ENCODE measurements around the gene NRXN3. TPM values are rescaled to one million over a fixed set of nuclear protein-coding genes. Genes with fewer than 3 reads are reported as not detected.

NRXN3 gene
- total and polyA plus RNA-seq, 2 of the 4 experiments (the other 2 are of a cell fraction) = 4.8 to 25.1 TPM

DNA sequence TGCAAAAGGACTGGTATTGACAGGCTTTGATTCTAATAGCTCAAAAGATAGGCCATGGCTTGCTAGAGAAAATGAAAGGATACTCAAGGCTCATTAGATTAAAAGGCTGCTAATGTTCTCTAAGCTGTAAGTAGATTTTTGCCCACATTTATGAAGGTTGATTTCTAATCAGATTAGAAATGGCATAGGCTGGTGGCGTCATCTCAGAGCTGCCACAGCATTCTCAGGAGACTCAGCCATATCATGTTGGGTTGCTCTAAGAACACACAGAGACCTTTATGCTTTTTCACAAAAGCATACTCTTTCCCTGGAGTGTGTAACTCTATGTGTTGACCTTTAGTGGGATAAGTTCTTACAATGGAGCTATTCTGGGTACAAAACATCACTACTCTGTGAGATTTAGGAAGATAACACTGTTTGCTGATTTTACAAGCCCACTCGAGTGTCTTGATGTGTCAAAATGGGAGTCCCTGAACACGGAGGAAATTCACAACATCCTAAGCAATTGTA is 576.0 kb downstream of the NRXN3 start:
- Histone ChIP-seq H3K9me1 (ENCODE audit: insufficient read depth, low read length) (no peaks in the 10 kb centered on the region), H3K9me3 (ENCODE audit: control insufficient read depth, insufficient read depth, low read length) (no peaks in the 10 kb centered on the region; the same call in 1 of the 2 replicates), H4K5ac (ENCODE audit: low read depth, low read length) (no peak overlapping the region), H3K56ac (ENCODE audit: extremely low read depth, insufficient read depth, low read length) (no peak overlapping the region), H3K27me3 (ENCODE audit: control insufficient read depth, insufficient read depth, low read length) (no peaks in the 10 kb centered on the region), H2BK5ac (ENCODE audit: low read depth, low read length, poor library complexity, severe bottlenecking) (no peak overlapping the region), H3K79me1 (ENCODE audit: low read depth in 1 of 2, low read length in 2 of 2) (no peaks in the 10 kb centered on the region), H3K36me3 (ENCODE audit: control insufficient read depth, insufficient read depth, low read length) (no peaks in the 10 kb centered on the region), H2AFZ (replicated peaks; ENCODE audit: low read length, poor library complexity) (no peak overlapping the region), H3K18ac (ENCODE audit: low read depth, low read length) (no peak overlapping the region), H3K4ac (ENCODE audit: low read depth, low read length) (no peak overlapping the region), H3K4me3 (ENCODE audit: insufficient read depth, low read depth, low read length) (no peak overlapping the region), H2AK5ac (ENCODE audit: low read depth, low read length) (no peak overlapping the region), H3K27ac (ENCODE audit: insufficient read depth, low read length) (no peak overlapping the region), H4K8ac (ENCODE audit: low read depth in 2 of 2, low read length in 2 of 2) (no peak overlapping the region), H3K4me1 (ENCODE audit: control insufficient read depth, insufficient read depth, low read length) (no peaks in the 10 kb centered on the region), H3K4me2 (ENCODE audit: low read depth, low read length) (no peak overlapping the region), H4K91ac (ENCODE audit: insufficient read depth, low read depth, low read length) (no peak overlapping the region), H3K9ac (ENCODE audit: low read depth, low read length) (no peak overlapping the region), H2AK9ac (replicated peaks; ENCODE audit: low read depth, low read length, poor library complexity) (no peak overlapping the region), H4K20me1 (ENCODE audit: insufficient read depth, low read length) (no peaks in the 10 kb centered on the region), H3K14ac (replicated peaks; ENCODE audit: low read depth, low read length) (no peak overlapping the region), H3K23ac (ENCODE audit: low read depth, low read length) (no peak overlapping the region), H2BK15ac (ENCODE audit: low read depth, low read length) (no peak overlapping the region), H2BK120ac (ENCODE audit: low read depth, low read length) (no peak overlapping the region), H2BK20ac (ENCODE audit: low read depth, low read length) (no peak overlapping the region)
- intact Hi-C loops (cut with micrococcal nuclease) (no loop called here), dilution Hi-C loops (cut with HindIII; ENCODE audit: low sequenced_read_pairs, unreplicated experiment) (no loop called here), in situ Hi-C loops (cut with MboI; ENCODE audit: low sequenced_read_pairs) (no loop called here)
- TF ChIP-seq NFE2L2 (IDR thresholded peaks at IDR 0.05; ENCODE audit: low read depth, low read length) = no peak
- TF ChIP-seq BHLHE40 (IDR thresholded peaks at IDR 0.05; ENCODE audit: low read depth, low read length) = no peak
- TF ChIP-seq FOS (IDR thresholded peaks at IDR 0.05; ENCODE audit: low read depth, low read length) = no peak
- TF ChIP-seq CHD1 (IDR thresholded peaks at IDR 0.05; ENCODE audit: low read depth, low read length) = no peak
- TF ChIP-seq CEBPB (IDR thresholded peaks at IDR 0.05; ENCODE audit: low read depth, low read length) = no peak
- TF ChIP-seq, protein P1, sequence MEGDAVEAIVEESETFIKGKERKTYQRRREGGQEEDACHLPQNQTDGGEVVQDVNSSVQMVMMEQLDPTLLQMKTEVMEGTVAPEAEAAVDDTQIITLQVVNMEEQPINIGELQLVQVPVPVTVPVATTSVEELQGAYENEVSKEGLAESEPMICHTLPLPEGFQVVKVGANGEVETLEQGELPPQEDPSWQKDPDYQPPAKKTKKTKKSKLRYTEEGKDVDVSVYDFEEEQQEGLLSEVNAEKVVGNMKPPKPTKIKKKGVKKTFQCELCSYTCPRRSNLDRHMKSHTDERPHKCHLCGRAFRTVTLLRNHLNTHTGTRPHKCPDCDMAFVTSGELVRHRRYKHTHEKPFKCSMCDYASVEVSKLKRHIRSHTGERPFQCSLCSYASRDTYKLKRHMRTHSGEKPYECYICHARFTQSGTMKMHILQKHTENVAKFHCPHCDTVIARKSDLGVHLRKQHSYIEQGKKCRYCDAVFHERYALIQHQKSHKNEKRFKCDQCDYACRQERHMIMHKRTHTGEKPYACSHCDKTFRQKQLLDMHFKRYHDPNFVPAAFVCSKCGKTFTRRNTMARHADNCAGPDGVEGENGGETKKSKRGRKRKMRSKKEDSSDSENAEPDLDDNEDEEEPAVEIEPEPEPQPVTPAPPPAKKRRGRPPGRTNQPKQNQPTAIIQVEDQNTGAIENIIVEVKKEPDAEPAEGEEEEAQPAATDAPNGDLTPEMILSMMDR (conservative IDR thresholded peaks at IDR 0.05; ENCODE audit: low read depth, low read length) = no peak
- no peak for TF ChIP-seq MXI1 (IDR thresholded peaks at IDR 0.05; ENCODE audit: borderline replicate concordance, low read depth, low read length)
- TF ChIP-seq, protein P2, sequence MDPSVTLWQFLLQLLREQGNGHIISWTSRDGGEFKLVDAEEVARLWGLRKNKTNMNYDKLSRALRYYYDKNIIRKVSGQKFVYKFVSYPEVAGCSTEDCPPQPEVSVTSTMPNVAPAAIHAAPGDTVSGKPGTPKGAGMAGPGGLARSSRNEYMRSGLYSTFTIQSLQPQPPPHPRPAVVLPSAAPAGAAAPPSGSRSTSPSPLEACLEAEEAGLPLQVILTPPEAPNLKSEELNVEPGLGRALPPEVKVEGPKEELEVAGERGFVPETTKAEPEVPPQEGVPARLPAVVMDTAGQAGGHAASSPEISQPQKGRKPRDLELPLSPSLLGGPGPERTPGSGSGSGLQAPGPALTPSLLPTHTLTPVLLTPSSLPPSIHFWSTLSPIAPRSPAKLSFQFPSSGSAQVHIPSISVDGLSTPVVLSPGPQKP (IDR thresholded peaks at IDR 0.05; ENCODE audit: borderline replicate concordance, low read depth, low read length) = no peak
- no peak for TF ChIP-seq POLR2A (IDR thresholded peaks at IDR 0.05; ENCODE audit: low read depth, low read length)
- TF ChIP-seq SMC3 (IDR thresholded peaks at IDR 0.05; ENCODE audit: low read depth, low read length) = no peak
- TF ChIP-seq, protein P3, sequence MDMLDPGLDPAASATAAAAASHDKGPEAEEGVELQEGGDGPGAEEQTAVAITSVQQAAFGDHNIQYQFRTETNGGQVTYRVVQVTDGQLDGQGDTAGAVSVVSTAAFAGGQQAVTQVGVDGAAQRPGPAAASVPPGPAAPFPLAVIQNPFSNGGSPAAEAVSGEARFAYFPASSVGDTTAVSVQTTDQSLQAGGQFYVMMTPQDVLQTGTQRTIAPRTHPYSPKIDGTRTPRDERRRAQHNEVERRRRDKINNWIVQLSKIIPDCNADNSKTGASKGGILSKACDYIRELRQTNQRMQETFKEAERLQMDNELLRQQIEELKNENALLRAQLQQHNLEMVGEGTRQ (IDR thresholded peaks at IDR 0.05; ENCODE audit: low read depth, low read length) = no peak
- no peak for TF ChIP-seq MAFK (IDR thresholded peaks at IDR 0.05; ENCODE audit: low read depth, low read length)
- no peak for TF ChIP-seq RCOR1 (IDR thresholded peaks at IDR 0.05; ENCODE audit: insufficient replicate concordance, low read length)
- TF ChIP-seq MAZ (IDR thresholded peaks at IDR 0.05; ENCODE audit: borderline replicate concordance, low read depth, low read length) = no peak
- no peak for TF ChIP-seq RFX5 (IDR thresholded peaks at IDR 0.05; ENCODE audit: low read depth, low read length)
- WGBS, 2 experiments (ENCODE audit: extremely low coverage in 2 of 2, insufficient read length in 1 of 2) = no CpG with 5 or more reads among the region's 3 CpGs
- POLR2A ChIA-PET (ENCODE audit: unreplicated experiment) = no interaction called here
- ATAC-seq (ENCODE audit: low read depth) = no peak
- CTCF ChIA-PET = no interaction called here
- no TSS peak for BruUV-seq (replicated peaks)
- no peak for DNase-seq

All from IMR-90 (cell line).